GM12801 (cell line): ENCODE results near the gene PI4K2A.

Experiments used
- CTCF ChIP-seq: IDR thresholded peaks from one replicate; pipeline ENCODE4 v1.5.1; 2011; ENCODE audit warnings: control low read depth; ENCODE audit not compliant: insufficient read length; ENCODE audit errors: extremely low read depth

PI4K2A gene

GRCh38 chr10:97683556-97684367 is 43.3 kb downstream of the PI4K2A start:
- no peak for TF ChIP-seq CTCF

GRCh38 chr10:97684866-97685394 is 44.5 kb downstream of the PI4K2A start:
- TF ChIP-seq CTCF: no peak

- no peak for TF ChIP-seq CTCF
These were observed 45.0 kb downstream of the PI4K2A start for GRCh38 chr10:97685395-97685958.

- no peak for TF ChIP-seq CTCF
These were observed 46.0 kb downstream of the PI4K2A start for GRCh38 chr10:97686301-97686961.

GRCh38 chr10:97686962-97687784 is 46.7 kb downstream of the PI4K2A start, which contains the start of gene AVPI1:
TSS of gene AVPI1 (minus strand) at chr10:97687241. CDS start at chr10:97679905, 7,336 bp downstream.
- no peak for TF ChIP-seq CTCF

- TF ChIP-seq CTCF: no peak
These were observed 47.6 kb downstream of the PI4K2A start for GRCh38 chr10:97687785-97688781.
